Panc1 (cell line): ENCODE results near the gene ATP6V1E1.

Source experiments
- POLR2AphosphoS5 ChIP-seq: IDR thresholded peaks from 2 replicates; pipeline ENCODE4 v1.6.1; 2012; ENCODE audit warnings: mild to moderate bottlenecking, low read depth, low read length, moderate library complexity
- TF ChIP-seq, protein P1 (sequence below): fragments of 450-650 bp; IDR thresholded peaks from 2 replicates; pipeline ENCODE4 v1.5.1; 2017; ENCODE audit warnings: mild to moderate bottlenecking
- TF ChIP-seq, protein P2 (sequence below), 2 experiments: IDR thresholded peaks; 2 replicates each; pipeline ENCODE4 v1.6.1; 2011 to 2012; ENCODE audit warnings: low read depth in 2 of 2, control low read depth in 1 of 2, low read length in 1 of 2, mild to moderate bottlenecking in 1 of 2, moderate library complexity in 1 of 2; ENCODE audit not compliant: insufficient read depth in 1 of 2

DNA sequence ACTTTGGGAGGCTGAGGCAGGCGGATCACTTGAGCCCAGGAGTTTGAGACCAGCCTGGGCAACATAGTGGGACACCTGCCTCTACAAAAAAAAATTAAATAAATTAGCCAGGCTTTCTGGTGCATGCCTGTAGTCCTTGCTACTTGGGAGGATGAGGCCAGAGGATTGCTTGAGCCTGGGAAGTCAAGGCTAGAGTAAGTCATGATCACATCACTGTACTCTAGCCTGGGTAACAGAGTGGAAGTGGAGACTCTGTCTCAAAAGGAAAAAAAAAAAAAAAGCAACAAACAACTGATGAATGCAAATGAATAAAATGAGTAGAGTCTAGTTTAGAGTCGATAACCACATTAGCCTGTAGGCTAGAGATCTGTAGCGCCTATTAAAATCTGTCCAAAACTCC lies 6.1 kb upstream of the ATP6V1E1 start:
- TF ChIP-seq, protein P1, sequence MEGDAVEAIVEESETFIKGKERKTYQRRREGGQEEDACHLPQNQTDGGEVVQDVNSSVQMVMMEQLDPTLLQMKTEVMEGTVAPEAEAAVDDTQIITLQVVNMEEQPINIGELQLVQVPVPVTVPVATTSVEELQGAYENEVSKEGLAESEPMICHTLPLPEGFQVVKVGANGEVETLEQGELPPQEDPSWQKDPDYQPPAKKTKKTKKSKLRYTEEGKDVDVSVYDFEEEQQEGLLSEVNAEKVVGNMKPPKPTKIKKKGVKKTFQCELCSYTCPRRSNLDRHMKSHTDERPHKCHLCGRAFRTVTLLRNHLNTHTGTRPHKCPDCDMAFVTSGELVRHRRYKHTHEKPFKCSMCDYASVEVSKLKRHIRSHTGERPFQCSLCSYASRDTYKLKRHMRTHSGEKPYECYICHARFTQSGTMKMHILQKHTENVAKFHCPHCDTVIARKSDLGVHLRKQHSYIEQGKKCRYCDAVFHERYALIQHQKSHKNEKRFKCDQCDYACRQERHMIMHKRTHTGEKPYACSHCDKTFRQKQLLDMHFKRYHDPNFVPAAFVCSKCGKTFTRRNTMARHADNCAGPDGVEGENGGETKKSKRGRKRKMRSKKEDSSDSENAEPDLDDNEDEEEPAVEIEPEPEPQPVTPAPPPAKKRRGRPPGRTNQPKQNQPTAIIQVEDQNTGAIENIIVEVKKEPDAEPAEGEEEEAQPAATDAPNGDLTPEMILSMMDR, result no peak
- TF ChIP-seq, protein P2, sequence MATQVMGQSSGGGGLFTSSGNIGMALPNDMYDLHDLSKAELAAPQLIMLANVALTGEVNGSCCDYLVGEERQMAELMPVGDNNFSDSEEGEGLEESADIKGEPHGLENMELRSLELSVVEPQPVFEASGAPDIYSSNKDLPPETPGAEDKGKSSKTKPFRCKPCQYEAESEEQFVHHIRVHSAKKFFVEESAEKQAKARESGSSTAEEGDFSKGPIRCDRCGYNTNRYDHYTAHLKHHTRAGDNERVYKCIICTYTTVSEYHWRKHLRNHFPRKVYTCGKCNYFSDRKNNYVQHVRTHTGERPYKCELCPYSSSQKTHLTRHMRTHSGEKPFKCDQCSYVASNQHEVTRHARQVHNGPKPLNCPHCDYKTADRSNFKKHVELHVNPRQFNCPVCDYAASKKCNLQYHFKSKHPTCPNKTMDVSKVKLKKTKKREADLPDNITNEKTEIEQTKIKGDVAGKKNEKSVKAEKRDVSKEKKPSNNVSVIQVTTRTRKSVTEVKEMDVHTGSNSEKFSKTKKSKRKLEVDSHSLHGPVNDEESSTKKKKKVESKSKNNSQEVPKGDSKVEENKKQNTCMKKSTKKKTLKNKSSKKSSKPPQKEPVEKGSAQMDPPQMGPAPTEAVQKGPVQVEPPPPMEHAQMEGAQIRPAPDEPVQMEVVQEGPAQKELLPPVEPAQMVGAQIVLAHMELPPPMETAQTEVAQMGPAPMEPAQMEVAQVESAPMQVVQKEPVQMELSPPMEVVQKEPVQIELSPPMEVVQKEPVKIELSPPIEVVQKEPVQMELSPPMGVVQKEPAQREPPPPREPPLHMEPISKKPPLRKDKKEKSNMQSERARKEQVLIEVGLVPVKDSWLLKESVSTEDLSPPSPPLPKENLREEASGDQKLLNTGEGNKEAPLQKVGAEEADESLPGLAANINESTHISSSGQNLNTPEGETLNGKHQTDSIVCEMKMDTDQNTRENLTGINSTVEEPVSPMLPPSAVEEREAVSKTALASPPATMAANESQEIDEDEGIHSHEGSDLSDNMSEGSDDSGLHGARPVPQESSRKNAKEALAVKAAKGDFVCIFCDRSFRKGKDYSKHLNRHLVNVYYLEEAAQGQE (IDR thresholded peaks at IDR 0.05; ENCODE audit: insufficient read depth in 1 of 2, low read depth in 2 of 2, low read length in 1 of 2), result no peak
- no peak for TF ChIP-seq POLR2AphosphoS5
